GM18505 (cell line): ENCODE results near the gene ZNF862.

ENCODE experiments used
- ATAC-seq: cut with Tn5 transposase; IDR thresholded peaks from one replicate; pipeline ENCODE4 v1.9.1; 2021; ENCODE audit not compliant: unreplicated experiment
- POLR2A ChIP-seq: IDR thresholded peaks from 4 replicates; pipeline ENCODE4 v1.6.1; 2011; ENCODE audit warnings: borderline replicate concordance; ENCODE audit not compliant: insufficient read depth, insufficient read length; ENCODE audit errors: extremely low read depth

ZNF862 gene

DNA sequence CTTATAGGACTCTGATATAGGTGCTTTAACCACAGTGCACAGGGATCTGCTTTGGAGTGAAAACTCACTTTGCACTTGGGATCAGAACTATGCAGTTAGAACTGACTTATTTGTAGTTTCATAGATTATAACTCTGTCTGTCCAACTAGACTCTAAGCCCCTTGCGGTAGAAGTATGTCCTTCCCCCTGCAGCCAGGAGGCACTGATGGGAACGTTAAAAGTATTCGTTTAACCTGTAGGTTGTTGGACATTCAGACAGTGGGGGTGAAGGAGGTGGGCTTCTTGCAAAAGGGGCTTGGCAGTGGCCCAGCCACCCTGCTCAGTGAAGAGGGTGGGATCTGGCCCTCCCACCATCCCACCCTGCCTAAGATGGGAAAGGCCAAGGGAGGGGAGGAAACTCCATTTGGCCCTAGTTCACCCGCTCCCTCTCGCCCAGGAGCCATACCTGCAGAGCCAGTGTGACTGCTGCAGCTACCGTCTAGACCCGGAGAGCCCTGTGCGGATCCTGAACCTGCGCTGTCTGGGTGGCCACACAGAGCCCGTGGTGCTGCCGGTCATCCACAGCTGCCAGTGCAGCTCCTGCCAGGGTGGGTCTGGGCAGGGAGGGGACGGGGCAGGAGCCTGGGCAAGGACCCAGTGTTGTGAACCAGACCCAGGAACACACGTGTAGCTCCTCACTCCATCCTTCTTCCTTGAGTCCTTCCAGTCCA lies 5.7 kb upstream of the ZNF862 start:
- no peak for ATAC-seq
- no peak for TF ChIP-seq POLR2A

DNA sequence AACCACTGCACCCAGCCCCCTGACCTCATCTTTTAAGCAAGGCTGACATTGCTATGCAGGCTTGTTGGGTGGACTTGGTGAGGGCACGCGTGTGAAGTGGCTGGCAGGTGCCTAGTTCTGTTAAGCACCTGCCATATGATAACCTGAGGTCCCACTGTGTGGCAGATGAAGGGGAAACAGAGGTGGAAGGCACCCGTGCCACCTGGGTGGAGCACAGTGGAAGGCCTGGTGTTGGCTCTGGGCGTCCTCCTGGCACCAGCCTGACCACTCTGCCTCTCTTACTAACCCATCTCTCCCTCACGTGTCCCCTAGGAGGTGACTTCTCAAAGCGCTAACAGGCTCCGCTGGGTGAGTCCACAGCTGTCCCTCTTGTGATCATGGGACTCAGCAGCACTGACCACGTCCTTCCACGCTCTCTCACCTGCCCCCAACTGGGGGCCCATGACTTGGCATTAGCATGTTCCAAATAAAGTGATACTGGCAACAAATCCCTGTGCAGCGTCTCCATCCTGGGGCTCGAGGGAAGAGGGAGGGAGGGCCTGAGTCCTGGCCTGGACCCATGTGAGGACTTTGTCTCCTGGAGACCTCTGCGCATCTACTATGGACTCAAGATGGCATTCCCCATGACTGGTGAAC lies 4.6 kb upstream of the ZNF862 start:
- ATAC-seq = no peak
- TF ChIP-seq POLR2A = no peak

DNA sequence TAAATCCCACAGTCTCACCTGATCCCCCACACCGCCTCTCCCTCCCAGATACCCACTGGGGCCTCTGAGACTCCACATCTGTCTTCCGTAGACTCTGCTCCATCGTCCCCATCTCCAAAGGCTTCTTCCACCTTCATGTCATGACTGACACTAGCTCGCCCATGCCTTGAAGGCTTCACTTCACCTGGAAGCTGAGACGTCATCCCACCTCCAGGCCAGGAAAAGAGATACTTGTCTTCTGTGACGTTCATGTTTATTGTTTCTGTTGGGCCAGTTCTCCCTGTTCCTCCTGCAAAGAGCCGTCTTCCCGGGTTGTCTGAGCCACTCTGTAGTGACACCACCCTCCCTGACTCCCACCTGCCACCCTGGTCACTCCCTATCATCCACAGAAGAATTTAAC lies 3.6 kb upstream of the ZNF862 start:
- TF ChIP-seq POLR2A = no peak
- ATAC-seq = no peak

GRCh38 chr7:149836434-149836833 lies 1.7 kb upstream of the ZNF862 start:
- ATAC-seq = no peak
- no peak for TF ChIP-seq POLR2A

- no peak for TF ChIP-seq POLR2A
- ATAC-seq = no peak
These were observed 481 bp upstream of the ZNF862 start for GRCh38 chr7:149837564-149838223.

- ATAC-seq = no peak
- no peak for TF ChIP-seq POLR2A
These were observed 825 bp downstream of the ZNF862 start for GRCh38 chr7:149838992-149839408.

GRCh38 chr7:149839933-149840332 lies 1.8 kb downstream of the ZNF862 start:
- TF ChIP-seq POLR2A = no peak
- ATAC-seq = no peak

DNA sequence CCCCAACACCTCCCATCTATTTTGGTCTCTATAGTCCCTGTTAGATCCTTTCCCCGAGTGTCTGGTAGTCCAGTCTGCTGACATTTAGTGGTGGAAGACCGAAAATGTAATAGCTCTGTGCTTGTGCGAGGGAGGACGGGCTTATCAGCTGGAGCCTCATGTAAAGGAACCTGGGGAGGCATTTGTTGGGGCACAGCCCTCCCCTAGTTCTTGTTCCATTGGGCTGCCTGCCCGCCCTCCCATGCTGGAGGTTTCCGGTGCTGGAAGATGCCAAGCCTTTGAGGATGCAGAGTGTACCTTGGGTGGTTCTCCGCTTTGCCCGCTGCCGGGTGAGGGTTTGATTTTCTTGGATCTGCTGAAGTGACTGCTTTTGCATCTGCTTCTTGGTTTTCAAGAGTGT lies 5.4 kb downstream of the ZNF862 start:
- TF ChIP-seq POLR2A = no peak
- ATAC-seq = no peak

- TF ChIP-seq POLR2A = no peak
- no peak for ATAC-seq
These were observed 6.3 kb downstream of the ZNF862 start for GRCh38 chr7:149844445-149844844.

DNA sequence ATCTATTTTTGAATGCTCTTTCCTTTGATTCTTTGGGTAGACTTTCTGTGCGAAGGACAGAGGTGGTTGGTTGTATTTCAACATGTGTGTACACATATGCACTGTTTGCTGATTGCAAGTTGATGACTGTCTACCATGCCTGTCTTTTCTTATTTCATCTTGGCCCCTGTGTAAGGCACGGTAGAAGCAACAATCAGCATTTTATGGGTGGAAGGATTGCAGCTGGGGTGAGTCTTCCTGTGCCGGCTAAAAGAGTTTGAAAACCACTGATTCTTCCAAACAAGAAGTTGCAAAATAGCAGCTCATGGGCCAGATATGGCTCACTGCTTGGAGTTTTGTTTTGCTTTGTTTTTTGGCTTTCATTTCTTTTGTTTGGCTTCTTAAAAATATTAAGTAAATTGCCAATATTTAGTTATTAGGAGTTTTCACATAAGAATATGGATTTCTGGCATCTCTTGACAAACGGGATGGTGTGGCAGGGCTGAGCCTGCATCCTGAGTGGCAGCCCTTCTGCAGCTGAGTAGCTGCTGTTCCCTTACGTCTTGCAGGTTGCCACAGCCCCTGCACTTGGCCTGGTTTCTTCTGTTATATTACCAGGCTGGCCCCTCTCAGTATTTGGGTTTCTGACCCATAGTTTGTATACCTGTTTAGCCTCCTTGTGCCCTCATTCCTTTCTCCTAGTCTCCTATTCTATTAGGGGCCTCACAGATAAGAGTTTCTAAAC lies 7.2 kb downstream of the ZNF862 start:
- no peak for ATAC-seq
- no peak for TF ChIP-seq POLR2A

DNA sequence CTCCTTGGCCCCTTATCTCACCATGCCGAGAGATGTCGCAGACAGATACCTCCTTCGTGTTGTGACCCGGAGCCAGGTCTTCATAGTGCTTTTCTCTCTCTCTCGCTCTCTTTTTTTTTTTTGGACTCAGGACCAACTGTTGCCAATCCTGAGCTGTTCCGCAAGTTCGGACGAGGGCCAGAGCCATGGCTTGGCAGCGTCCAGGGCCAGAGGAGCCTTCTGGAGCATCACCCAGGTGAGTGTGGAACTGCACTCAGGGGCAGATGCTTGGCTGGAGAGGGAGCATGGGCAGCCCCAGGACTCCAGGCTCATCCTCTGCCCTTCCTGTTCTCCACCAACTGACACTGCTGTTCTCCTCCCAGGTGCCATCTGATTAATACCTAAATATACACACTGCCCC lies 7.8 kb downstream of the ZNF862 start:
- no peak for ATAC-seq
- no peak for TF ChIP-seq POLR2A

- no peak for TF ChIP-seq POLR2A
These were observed 8.4 kb downstream of the ZNF862 start for GRCh38 chr7:149846436-149847046.

DNA sequence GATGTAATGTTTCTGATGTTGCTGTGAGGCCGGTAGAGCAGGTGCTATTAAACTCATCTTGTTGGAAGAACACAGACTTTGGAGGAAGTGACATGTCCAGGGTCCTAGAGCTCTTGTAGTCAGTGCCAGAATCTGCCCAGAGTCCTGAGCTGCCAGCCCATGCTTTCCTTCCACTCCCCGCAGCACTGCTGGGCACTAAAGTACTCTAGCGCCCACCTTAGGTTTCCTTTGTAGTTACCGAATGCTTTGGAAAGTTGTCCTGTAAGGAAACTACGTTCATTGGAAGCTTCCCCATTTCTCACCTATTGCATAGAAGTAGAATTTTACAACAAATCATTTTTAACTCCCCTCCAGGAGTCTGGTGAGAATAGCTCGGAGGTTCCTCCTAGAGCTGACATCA lies 11.0 kb downstream of the ZNF862 start:
- no peak for ATAC-seq
- TF ChIP-seq POLR2A = no peak

More at GRCh38 chr7:149846436-149847046, 8.4 kb downstream of the ZNF862 start:
- peak; percentile 79 for ATAC-seq
